PC-3 (cell line): ENCODE data around the gene P2RY14. TPM values are rescaled to one million over a fixed set of nuclear protein-coding genes. Genes with fewer than 3 reads are reported as not detected.
"Not testable (repeated sequence)": the region's sequence is repeated elsewhere in the genome, so short reads cannot be mapped to it uniquely, and the experiment has no call there.

Experiments
- ATAC-seq: fragments of 200-7000 bp; cut with Tn5 transposase; 2 replicates; pipeline ENCODE4 v1.9.1; 2020; ENCODE audit warnings: mild to moderate bottlenecking, moderate library complexity
- BruUV-seq: library from RNA; stranded (reverse); fragments of 400-500 nt; replicated peaks from 2 replicates; lab custom pipeline; 2021; lab: Mats Ljungman, UMichigan
- CTCF ChIA-PET: fragments of 300-600 bp; sonication (Branson Sonifier 250); formaldehyde crosslinking; loops from one replicate; lab custom pipeline; 2022; ENCODE audit warnings: antibody characterized with exemption; lab: Charles Lee
- POLR2A ChIA-PET: fragments of 300-600 bp; sonication (Branson Sonifier 250); formaldehyde crosslinking; loops from one replicate; lab custom pipeline; 2022; ENCODE audit warnings: antibody characterized with exemption; ENCODE audit not compliant: unreplicated experiment; lab: Charles Lee
- DNase-seq: peaks from one replicate; pipeline ENCODE4 v3.0.0-alpha.2; 2015
- H2AFZ ChIP-seq: fragments of 300-600 bp; sonication (generic); 2 replicates; pipeline ENCODE4 v1.6.0; 2016; ENCODE audit warnings: antibody characterized with exemption, low read length
- H3F3A ChIP-seq: fragments of 300-600 bp; sonication (generic); one replicate; pipeline ENCODE4 v1.6.0; 2017; ENCODE audit warnings: antibody characterized with exemption, low read length, control low read depth, mild to moderate bottlenecking; ENCODE audit not compliant: unreplicated experiment
- H3K27ac ChIP-seq: fragments of 300-600 bp; sonication (generic); 2 replicates; pipeline ENCODE4 v1.5.1; 2016; ENCODE audit warnings: mild to moderate bottlenecking, low read length
- H3K27me3 ChIP-seq: fragments of 300-600 bp; sonication (generic); 2 replicates; pipeline ENCODE4 v1.6.1; 2016; ENCODE audit warnings: low read length, mixed read lengths
- H3K36me3 ChIP-seq: fragments of 300-600 bp; sonication (generic); 2 replicates; pipeline ENCODE4 v1.6.1; 2016; ENCODE audit warnings: low read depth, mixed run types, low read length, mixed read lengths
- H3K4me1 ChIP-seq: fragments of 300-600 bp; sonication (generic); 2 replicates; pipeline ENCODE4 v1.5.1; 2016; ENCODE audit warnings: low read length; ENCODE audit not compliant: insufficient read depth
- H3K4me2 ChIP-seq: fragments of 300-600 bp; sonication (generic); 2 replicates; pipeline ENCODE4 v1.6.0; 2016; ENCODE audit warnings: low read length
- H3K4me3 ChIP-seq: fragments of 300-600 bp; sonication (generic); 2 replicates; pipeline ENCODE4 v1.5.1; 2016; ENCODE audit warnings: mild to moderate bottlenecking, low read length, mixed read lengths
- H3K79me2 ChIP-seq: fragments of 300-600 bp; sonication (generic); 2 replicates; pipeline ENCODE4 v1.6.1; 2017; ENCODE audit warnings: low read length, mixed read lengths
- H3K9ac ChIP-seq: fragments of 300-600 bp; sonication (generic); 2 replicates; pipeline ENCODE4 v1.6.0; 2016; ENCODE audit warnings: mild to moderate bottlenecking, low read length
- H3K9me2 ChIP-seq: fragments of 300-600 bp; sonication (generic); replicated peaks from 2 replicates; pipeline ENCODE4 v1.6.1; 2016; ENCODE audit warnings: mixed run types, low read length, mixed read lengths
- H3K9me3 ChIP-seq: fragments of 300-600 bp; sonication (generic); 2 replicates; pipeline ENCODE4 v1.6.1; 2016; ENCODE audit warnings: low read length, mixed read lengths
- H4K20me1 ChIP-seq: fragments of 300-600 bp; sonication (generic); 2 replicates; pipeline ENCODE4 v1.6.1; 2016; ENCODE audit warnings: low read length, mixed read lengths
- EZH2 ChIP-seq: fragments of 300-600 bp; sonication (generic); IDR thresholded peaks from one replicate; pipeline ENCODE4 v1.6.1; 2017; ENCODE audit warnings: antibody characterized with exemption, mild to moderate bottlenecking, low read length; ENCODE audit not compliant: unreplicated experiment
- EZH2phosphoT487 ChIP-seq: fragments of 300-600 bp; sonication (generic); IDR thresholded peaks from 2 replicates; pipeline ENCODE4 v1.6.1; 2018; ENCODE audit warnings: mild to moderate bottlenecking, antibody characterized with exemption, low read length, borderline replicate concordance
- intact Hi-C: fragments of 100-400 bp; cut with micrococcal nuclease; formaldehyde crosslinking; loops from 2 replicates; pipeline ENCODE4 v1.9.0; 2023
- total RNA-seq: library from RNA; depleted of rRNA; stranded (reverse); fragments of >200 nt; gene quantifications from 2 replicates; pipeline ENCODE4 v1.2.3, GENCODE V29; 2014
- TF ChIP-seq, protein P1 (sequence below): fragments of 300-600 bp; sonication (generic); conservative IDR thresholded peaks from 2 replicates; pipeline ENCODE4 v1.5.1; 2017; ENCODE audit warnings: antibody characterized with exemption, low read depth, mild to moderate bottlenecking, low read length

Gene P2RY14
- total RNA-seq, 1 experiment from 2014 or later, result not detected

DNA sequence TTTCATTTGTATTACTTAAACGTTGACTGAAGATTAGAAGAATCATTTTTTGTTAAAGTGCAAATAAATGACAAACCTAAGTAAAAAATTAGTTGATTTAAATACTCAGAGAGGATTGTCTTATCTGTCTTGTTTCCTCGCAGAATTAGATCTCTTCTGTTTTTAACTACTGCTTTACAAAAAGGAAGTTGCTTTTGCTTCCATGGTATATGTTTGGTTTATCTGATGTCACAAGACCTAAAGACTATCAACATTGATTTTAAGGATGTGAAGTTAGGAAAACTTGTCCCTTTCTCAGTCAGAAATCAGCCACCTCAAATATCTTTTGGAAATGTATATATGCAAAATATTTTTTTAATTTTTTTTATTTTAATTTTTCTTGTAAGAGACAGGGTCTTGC is 104.0 kb downstream of the P2RY14 start:
- Histone ChIP-seq H3K4me1 (no peaks in the 10 kb centered on the region), H3K79me2 (no peaks in the 10 kb centered on the region), H3K9ac (no peak overlapping the region), H3K4me2 (no peak overlapping the region), H3K27ac (no peak overlapping the region), H3F3A (no peaks in the 10 kb centered on the region), H3K9me3 (no peaks in the 10 kb centered on the region), H3K4me3 (no peak overlapping the region), H3K36me3 (no peaks in the 10 kb centered on the region), H4K20me1 (no peaks in the 10 kb centered on the region), H3K9me2 (no peaks in the 10 kb centered on the region), H3K27me3 (no peaks in the 10 kb centered on the region), H2AFZ (no peak overlapping the region)
- ChIA-PET CTCF (no interaction called here), POLR2A (no interaction called here)
- no peak for DNase-seq
- no peak for ATAC-seq
- intact Hi-C loops, result no loop called here
- TF ChIP-seq, protein P1, sequence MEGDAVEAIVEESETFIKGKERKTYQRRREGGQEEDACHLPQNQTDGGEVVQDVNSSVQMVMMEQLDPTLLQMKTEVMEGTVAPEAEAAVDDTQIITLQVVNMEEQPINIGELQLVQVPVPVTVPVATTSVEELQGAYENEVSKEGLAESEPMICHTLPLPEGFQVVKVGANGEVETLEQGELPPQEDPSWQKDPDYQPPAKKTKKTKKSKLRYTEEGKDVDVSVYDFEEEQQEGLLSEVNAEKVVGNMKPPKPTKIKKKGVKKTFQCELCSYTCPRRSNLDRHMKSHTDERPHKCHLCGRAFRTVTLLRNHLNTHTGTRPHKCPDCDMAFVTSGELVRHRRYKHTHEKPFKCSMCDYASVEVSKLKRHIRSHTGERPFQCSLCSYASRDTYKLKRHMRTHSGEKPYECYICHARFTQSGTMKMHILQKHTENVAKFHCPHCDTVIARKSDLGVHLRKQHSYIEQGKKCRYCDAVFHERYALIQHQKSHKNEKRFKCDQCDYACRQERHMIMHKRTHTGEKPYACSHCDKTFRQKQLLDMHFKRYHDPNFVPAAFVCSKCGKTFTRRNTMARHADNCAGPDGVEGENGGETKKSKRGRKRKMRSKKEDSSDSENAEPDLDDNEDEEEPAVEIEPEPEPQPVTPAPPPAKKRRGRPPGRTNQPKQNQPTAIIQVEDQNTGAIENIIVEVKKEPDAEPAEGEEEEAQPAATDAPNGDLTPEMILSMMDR, result no peak
- TF ChIP-seq EZH2 (no peak), EZH2phosphoT487 (no peak)
- BruUV-seq, result no TSS peak

DNA sequence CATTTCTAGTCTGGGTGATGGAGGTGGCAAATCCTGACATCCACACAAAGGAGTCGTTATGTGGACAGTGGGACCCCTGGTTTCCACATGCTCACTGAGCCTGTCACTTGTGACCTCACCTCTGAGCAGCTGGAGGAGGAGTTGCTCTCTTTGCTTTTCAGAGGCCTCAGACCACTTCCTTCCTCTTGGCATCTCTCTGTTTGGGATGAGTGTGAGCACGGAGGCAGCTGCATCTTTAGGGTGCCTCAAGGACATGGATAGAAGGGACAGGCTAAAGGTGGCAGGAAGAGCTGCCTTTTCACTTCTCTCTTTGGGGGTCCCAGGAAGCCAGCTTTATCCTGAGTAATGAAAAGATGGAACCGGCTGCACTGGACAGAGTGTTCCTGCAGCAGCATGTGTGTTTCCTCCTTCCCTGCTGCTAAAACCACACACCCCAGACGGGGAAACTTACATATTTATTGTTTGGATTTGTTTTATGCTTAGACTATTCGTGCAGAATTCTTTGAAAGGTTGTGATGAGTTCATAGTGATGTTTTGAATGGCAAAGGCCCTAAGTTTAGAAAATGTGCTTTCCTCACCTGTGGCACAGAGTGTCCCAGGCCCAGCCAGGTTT is 107.1 kb downstream of the P2RY14 start:
- ATAC-seq (0 out of 2 replicates have a peak, but pooled peaks have one; percentile 11), DNase-seq (no peak)
- no peak overlapping the region for H3K4me3 ChIP-seq
- H2AFZ ChIP-seq, result no peak overlapping the region
- no peaks in the 10 kb centered on the region for H3K79me2 ChIP-seq
- TF ChIP-seq, protein P1, result no peak
- TF ChIP-seq EZH2 (no peak), EZH2phosphoT487 (no peak)
- H3K9ac ChIP-seq, result no peak overlapping the region
- no TSS peak for BruUV-seq
- H3K36me3 ChIP-seq, result no peaks in the 10 kb centered on the region
- no peaks in the 10 kb centered on the region for H4K20me1 ChIP-seq
- intact Hi-C loops, result no loop called here
- POLR2A ChIA-PET, result no interaction called here
- H3K9me3 ChIP-seq, result no peaks in the 10 kb centered on the region
- H3F3A ChIP-seq, result no peaks in the 10 kb centered on the region
- H3K27me3 ChIP-seq, result no peaks in the 10 kb centered on the region
- no peaks in the 10 kb centered on the region for H3K9me2 ChIP-seq
- no peak overlapping the region for H3K27ac ChIP-seq
- no peak overlapping the region for H3K4me2 ChIP-seq
- H3K4me1 ChIP-seq, result no peaks in the 10 kb centered on the region
- CTCF ChIA-PET, result no interaction called here

DNA sequence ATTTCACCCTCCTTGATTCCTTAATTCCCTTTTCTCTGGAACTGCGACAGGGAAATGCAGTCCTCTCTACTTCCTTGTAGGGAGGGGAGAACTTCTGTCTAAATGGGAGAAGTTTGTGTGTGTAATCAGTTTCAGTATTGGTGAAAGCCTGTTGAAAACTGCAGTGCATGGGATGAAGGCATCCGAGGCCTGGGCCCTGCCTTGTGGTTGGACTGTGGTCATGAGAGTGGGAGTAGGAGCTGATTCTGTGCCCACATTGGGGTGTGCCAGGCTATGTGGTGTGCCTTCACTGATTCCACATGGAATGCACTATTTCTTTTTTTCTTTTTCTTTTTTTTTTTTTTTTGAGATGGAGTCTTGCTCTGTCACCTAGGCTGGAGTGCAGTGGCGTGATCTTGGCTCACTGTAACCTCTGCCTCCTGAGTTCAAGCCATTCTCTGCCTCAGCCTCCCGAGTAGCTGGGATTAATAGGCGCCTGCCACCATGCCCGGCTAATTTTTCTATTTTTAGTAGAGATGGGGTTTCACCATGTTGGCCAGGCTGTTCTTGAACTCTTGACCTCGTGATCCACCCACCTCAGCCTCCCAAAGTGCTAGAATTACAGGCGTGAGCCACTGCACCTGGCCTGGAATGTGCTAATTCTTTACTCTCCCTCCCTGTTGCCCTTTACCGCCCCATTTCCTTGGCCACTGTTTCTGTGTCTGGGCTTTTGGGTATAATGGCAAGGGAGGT is 108.2 kb downstream of the P2RY14 start:
- not testable (repeated sequence) for H2AFZ ChIP-seq

More for the DNA sequence above, 108.2 kb downstream of the P2RY14 start:
- H3K4me2 ChIP-seq, H3K9me3 ChIP-seq, H3K27ac ChIP-seq, H4K20me1 ChIP-seq, CTCF ChIA-PET, H3K4me1 ChIP-seq, BruUV-seq, H3K4me3 ChIP-seq, H3K9ac ChIP-seq, H3K9me2 ChIP-seq, H3K79me2 ChIP-seq, POLR2A ChIA-PET, H3F3A ChIP-seq, H3K27me3 ChIP-seq, ATAC-seq, H3K36me3 ChIP-seq, DNase-seq: not testable (repeated sequence)
- intact Hi-C loops, result loop anchor here (10.0 kb wide), 1 partner anchor 255 kb away; no protein-coding TSS in a partner anchor
